ENCODE results near the gene HIVEP3. TPM values are rescaled to one million over a fixed set of nuclear protein-coding genes. Genes with fewer than 3 reads are reported as not detected.
"Not testable (repeated sequence)": the region's sequence is repeated elsewhere in the genome, so short reads cannot be mapped to it uniquely, and the experiment has no call there.

Gene HIVEP3
- total RNA-seq, 1 experiment from 2014 or later, result 6.0 TPM

- ChIA-PET CTCF (no interaction called here), POLR2A (no interaction called here)
- no peaks in the 10 kb centered on the region for H3K36me3 ChIP-seq (ENCODE audit: control insufficient read depth, insufficient read depth, low read length)
- intact Hi-C loops (cut with micrococcal nuclease; ENCODE audit: unreplicated experiment) (no loop called here), in situ Hi-C loops (cut with HindIII; ENCODE audit: low pct_unique_long_range_greater_than_20kb, low sequenced_read_pairs) (no loop called here)
- TF ChIP-seq TCF7L2 (IDR thresholded peaks at IDR 0.05; ENCODE audit: low read depth, low read length), result no peak
- no peak for TF ChIP-seq REST (IDR thresholded peaks at IDR 0.05; ENCODE audit: insufficient read depth in 1 of 2, low read depth in 2 of 2, low read length in 1 of 2)
- TF ChIP-seq CTCF (IDR thresholded peaks at IDR 0.05), result no peak
- TF ChIP-seq SIN3A (IDR thresholded peaks at IDR 0.05; ENCODE audit: borderline replicate concordance, insufficient read depth, low read depth, low read length), result no peak
- no peak for TF ChIP-seq POLR2AphosphoS5 (IDR thresholded peaks at IDR 0.05; ENCODE audit: low read depth, low read length)
- no peaks in the 10 kb centered on the region for H3K9me3 ChIP-seq (ENCODE audit: control insufficient read depth, insufficient read depth, low read depth, low read length)
- no peak for DNase-seq (ENCODE audit: low read depth, low spot score)
- no TSS peak for BruUV-seq (replicated peaks)
- H3K4me3 ChIP-seq (ENCODE audit: low read depth in 2 of 2, low read length in 2 of 2), result no peak overlapping the region
- H3K27me3 ChIP-seq (ENCODE audit: control insufficient read depth, insufficient read depth, low read length), result peaks cover 3% of the 10 kb centered on the region; the same call in 1 of the 2 replicates
- H3K4me1 ChIP-seq (ENCODE audit: control insufficient read depth, insufficient read depth, low read length), result no peaks in the 10 kb centered on the region
- peak; percentile 62; the same call in 1 of the 2 replicates for ATAC-seq
- no peak overlapping the region for H3K27ac ChIP-seq (ENCODE audit: low read length)
Measured at GRCh38 chr1:41557751-41558455, 360.8 kb downstream of the HIVEP3 start.

- POLR2A ChIA-PET; CTCF ChIA-PET; BruUV-seq (replicated peaks); intact Hi-C loops (cut with micrococcal nuclease; ENCODE audit: unreplicated experiment); H3K9me3 ChIP-seq (ENCODE audit: control insufficient read depth, insufficient read depth, low read depth, low read length); in situ Hi-C loops (cut with HindIII; ENCODE audit: low pct_unique_long_range_greater_than_20kb, low sequenced_read_pairs); H3K4me3 ChIP-seq (ENCODE audit: low read depth in 2 of 2, low read length in 2 of 2); H3K36me3 ChIP-seq (ENCODE audit: control insufficient read depth, insufficient read depth, low read length); DNase-seq (ENCODE audit: low read depth, low spot score); H3K4me1 ChIP-seq (ENCODE audit: control insufficient read depth, insufficient read depth, low read length); H3K27me3 ChIP-seq (ENCODE audit: control insufficient read depth, insufficient read depth, low read length); ATAC-seq; H3K27ac ChIP-seq (ENCODE audit: low read length): not testable (repeated sequence)
Measured at GRCh38 chr1:41554746-41555145, 364.0 kb downstream of the HIVEP3 start.

GRCh38 chr1:41547781-41548560 lies 370.8 kb downstream of the HIVEP3 start:
- Histone ChIP-seq H3K27ac (ENCODE audit: low read length) (no peak overlapping the region), H3K9me3 (ENCODE audit: control insufficient read depth, insufficient read depth, low read depth, low read length) (no peaks in the 10 kb centered on the region), H3K4me1 (ENCODE audit: control insufficient read depth, insufficient read depth, low read length) (no peaks in the 10 kb centered on the region), H3K36me3 (ENCODE audit: control insufficient read depth, insufficient read depth, low read length) (no peaks in the 10 kb centered on the region), H3K27me3 (ENCODE audit: control insufficient read depth, insufficient read depth, low read length) (no peaks in the 10 kb centered on the region), H3K4me3 (ENCODE audit: low read depth in 2 of 2, low read length in 2 of 2) (no peak overlapping the region)
- no TSS peak for BruUV-seq (replicated peaks)
- ChIA-PET POLR2A (no interaction called here), CTCF (no interaction called here)
- in situ Hi-C loops (cut with HindIII; ENCODE audit: low pct_unique_long_range_greater_than_20kb, low sequenced_read_pairs) (no loop called here), intact Hi-C loops (cut with micrococcal nuclease; ENCODE audit: unreplicated experiment) (no loop called here)
- ATAC-seq, result no peak
- TF ChIP-seq REST (IDR thresholded peaks at IDR 0.05; ENCODE audit: insufficient read depth in 1 of 2, low read depth in 2 of 2, low read length in 1 of 2) (no peak), POLR2AphosphoS5 (IDR thresholded peaks at IDR 0.05; ENCODE audit: low read depth, low read length) (no peak), CTCF (IDR thresholded peaks at IDR 0.05) (no peak), TCF7L2 (IDR thresholded peaks at IDR 0.05; ENCODE audit: low read depth, low read length) (no peak), SIN3A (IDR thresholded peaks at IDR 0.05; ENCODE audit: borderline replicate concordance, insufficient read depth, low read depth, low read length) (no peak)
- DNase-seq (ENCODE audit: low read depth, low spot score), result no peak

Data from Panc1 (cell line).